Kidney (tissue), 14 donors: ENCODE data around the gene MACROD2. TPM values are rescaled to one million over a fixed set of nuclear protein-coding genes. Genes with fewer than 3 reads are reported as not detected.

Experiments used
- DNase-seq, 5 donors: peaks; one replicate each; pipeline ENCODE4 v3.0.0-alpha.2; 2013 to 2020
- FAIRE-seq: peaks from 2 replicates; lab custom pipeline; 2012; peaks lifted over from hg19 to GRCh38; lab: Jason Lieb, UNC
- H3K27ac ChIP-seq, 2 donors: one replicate each; pipeline ENCODE4 v1.7.0; 2013; ENCODE audit warnings: low read depth in 2 of 2, low read length in 2 of 2, inconsistent platforms in 1 of 2
- H3K27me3 ChIP-seq: one replicate; pipeline ENCODE4 v1.7.1; 2013; ENCODE audit warnings: low read length, inconsistent platforms; ENCODE audit not compliant: control insufficient read depth, insufficient read depth
- H3K36me3 ChIP-seq, 3 donors: one replicate each; pipeline versions ENCODE4 v1.7.0 to v1.7.1; 2013; ENCODE audit warnings: low read length in 3 of 3, control low read depth in 1 of 3, inconsistent platforms in 1 of 3; ENCODE audit not compliant: insufficient read depth in 3 of 3, control insufficient read depth in 2 of 3
- H3K4me1 ChIP-seq, 3 donors: one replicate each; pipeline versions ENCODE4 v1.7.0 to v1.7.1; 2013; ENCODE audit warnings: low read length in 3 of 3, inconsistent platforms in 1 of 3, low read depth in 1 of 3; ENCODE audit not compliant: control insufficient read depth in 2 of 3, insufficient read depth in 2 of 3
- H3K4me3 ChIP-seq, 3 donors: one replicate each; pipeline versions ENCODE4 v1.7.0 to v1.8.1; 2013; ENCODE audit warnings: low read length in 3 of 3, control low read depth in 1 of 3, inconsistent platforms in 1 of 3
- H3K9ac ChIP-seq, 3 donors: one replicate each; pipeline versions ENCODE4 v1.7.0 to v1.7.1; 2013; ENCODE audit warnings: low read length in 3 of 3, control low read depth in 1 of 3, inconsistent platforms in 1 of 3
- H3K9me3 ChIP-seq, 3 donors: one replicate each; pipeline versions ENCODE4 v1.7.0 to v1.7.1; 2013; ENCODE audit warnings: low read length in 3 of 3, control low read depth in 1 of 3, inconsistent platforms in 1 of 3; ENCODE audit not compliant: control insufficient read depth in 2 of 3, insufficient read depth in 1 of 3
- intact Hi-C: fragments of 100-400 bp; cut with DNase I; formaldehyde crosslinking; loops from one replicate; pipeline ENCODE4 v1.11.1; 2022
- polyA plus RNA-seq: library from polyadenylated mRNA; stranded (reverse); fragments of 350-450 nt; fragmentation: Illumina TruSeq; extraction: RNeasy Lipid Tissue Mini Kit (QIAGEN cat#74804); gene quantifications from one replicate; pipeline ENCODE4 v1.2.3, GENCODE V29; 2014; ENCODE audit warnings: low read depth, low replicate concordance; ENCODE audit not compliant: insufficient read depth
- total RNA-seq: library from RNA; stranded (reverse); fragmentation: NEBNext Ultra II Directional; extraction: Animal tissue kit (Norgen Biotek cat#: 25700); gene quantifications from one replicate; pipeline ENCODE4 v1.2.1, GENCODE V29; 2021
- TF ChIP-seq, protein P1 (sequence below): IDR thresholded peaks from 3 replicates; pipeline ENCODE4 v1.5.1; 2012; ENCODE audit warnings: mild to moderate bottlenecking, moderate library complexity, borderline replicate concordance; ENCODE audit not compliant: insufficient read depth; ENCODE audit errors: extremely low read depth
- donor health status: control.
- donor health status: control.
- donor health status: control.
- donor health status: control.
- donor health status: control.
- donor health status: DM: yes; HTN: yes; CAD: no.
- donor health status: Normal renal cell carcinoma (clear cell type).

MACROD2 gene
- total and polyA plus RNA-seq, 2 donors from 2014 or later: 3.0 to 10.0 TPM

DNA sequence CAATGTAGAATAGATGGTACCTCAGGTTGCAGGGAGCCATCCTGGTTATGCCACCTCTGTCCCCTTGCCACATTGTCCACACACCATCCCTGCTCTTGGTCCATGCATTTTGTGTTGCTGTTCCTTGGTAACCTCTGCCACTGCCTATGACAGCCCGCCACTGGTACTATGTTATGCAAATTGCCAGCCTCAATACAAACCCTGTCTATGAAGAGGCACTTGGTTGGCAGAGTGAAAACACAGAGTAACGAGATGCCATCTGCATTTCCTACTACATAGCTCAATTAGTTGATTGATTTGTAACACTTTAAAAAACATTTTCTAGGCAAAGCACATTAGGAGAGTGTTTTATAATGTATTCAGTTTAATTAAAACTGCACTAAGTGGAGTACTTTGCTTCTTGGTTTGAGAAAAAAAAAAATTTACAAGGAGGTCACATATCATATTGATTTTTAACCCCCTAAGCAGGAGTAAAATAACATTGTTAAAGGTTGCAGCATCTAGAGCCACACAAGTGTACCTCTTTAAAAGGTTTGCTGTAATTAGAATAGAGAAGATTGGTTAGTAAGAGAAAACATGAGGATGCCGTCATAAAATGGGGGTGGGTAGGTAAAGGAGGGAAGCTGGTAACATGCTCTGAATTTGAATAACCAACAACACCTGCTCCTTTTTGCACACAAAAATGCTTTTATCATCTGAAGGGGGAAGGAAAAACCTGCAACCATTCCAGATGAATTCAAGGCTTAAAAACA, 1760.9 kb downstream of the MACROD2 start:
- no peaks in the 10 kb centered on the region for H3K36me3 ChIP-seq
- TF ChIP-seq, protein P1, sequence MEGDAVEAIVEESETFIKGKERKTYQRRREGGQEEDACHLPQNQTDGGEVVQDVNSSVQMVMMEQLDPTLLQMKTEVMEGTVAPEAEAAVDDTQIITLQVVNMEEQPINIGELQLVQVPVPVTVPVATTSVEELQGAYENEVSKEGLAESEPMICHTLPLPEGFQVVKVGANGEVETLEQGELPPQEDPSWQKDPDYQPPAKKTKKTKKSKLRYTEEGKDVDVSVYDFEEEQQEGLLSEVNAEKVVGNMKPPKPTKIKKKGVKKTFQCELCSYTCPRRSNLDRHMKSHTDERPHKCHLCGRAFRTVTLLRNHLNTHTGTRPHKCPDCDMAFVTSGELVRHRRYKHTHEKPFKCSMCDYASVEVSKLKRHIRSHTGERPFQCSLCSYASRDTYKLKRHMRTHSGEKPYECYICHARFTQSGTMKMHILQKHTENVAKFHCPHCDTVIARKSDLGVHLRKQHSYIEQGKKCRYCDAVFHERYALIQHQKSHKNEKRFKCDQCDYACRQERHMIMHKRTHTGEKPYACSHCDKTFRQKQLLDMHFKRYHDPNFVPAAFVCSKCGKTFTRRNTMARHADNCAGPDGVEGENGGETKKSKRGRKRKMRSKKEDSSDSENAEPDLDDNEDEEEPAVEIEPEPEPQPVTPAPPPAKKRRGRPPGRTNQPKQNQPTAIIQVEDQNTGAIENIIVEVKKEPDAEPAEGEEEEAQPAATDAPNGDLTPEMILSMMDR: no peak
- intact Hi-C loops: no loop called here
- H3K9ac ChIP-seq: no peak overlapping the region
- no peak overlapping the region for H3K27ac ChIP-seq
- no peaks in the 10 kb centered on the region for H3K9me3 ChIP-seq
- FAIRE-seq: no peak
- DNase-seq: no peak
- H3K27me3 ChIP-seq: no peaks in the 10 kb centered on the region
- H3K4me3 ChIP-seq: no peak overlapping the region
- peaks cover 0 to 4% (median 0%) of the 10 kb centered on the region in 3 donors for H3K4me1 ChIP-seq

DNA sequence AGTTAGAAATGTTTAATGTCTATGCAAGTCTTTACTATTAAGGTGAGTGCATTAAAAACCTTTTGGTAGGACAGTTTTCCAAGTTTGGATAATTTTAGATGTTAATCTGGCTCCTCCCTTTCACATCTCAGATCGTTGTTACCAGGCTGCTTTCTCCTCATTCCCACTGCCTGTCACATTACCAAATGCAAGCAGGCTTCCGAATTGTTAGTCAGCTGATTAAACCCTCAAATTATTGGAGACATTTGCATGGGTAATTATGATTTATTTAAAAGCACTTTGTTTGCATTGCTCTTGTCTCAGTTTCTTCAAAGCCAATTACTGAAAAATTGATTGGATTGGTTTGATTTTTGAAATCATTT, 1761.4 kb downstream of the MACROD2 start:
- no peak overlapping the region for H3K27ac ChIP-seq
- FAIRE-seq (no peak), DNase-seq (no peak)
- intact Hi-C loops: no loop called here
- no peak overlapping the region for H3K9ac ChIP-seq
- H3K4me1 ChIP-seq: peaks cover 0 to 4% (median 0%) of the 10 kb centered on the region in 3 donors
- H3K9me3 ChIP-seq: no peaks in the 10 kb centered on the region
- TF ChIP-seq, protein P1: no peak
- H3K4me3 ChIP-seq: no peak overlapping the region
- no peaks in the 10 kb centered on the region for H3K36me3 ChIP-seq
- H3K27me3 ChIP-seq: no peaks in the 10 kb centered on the region

DNA sequence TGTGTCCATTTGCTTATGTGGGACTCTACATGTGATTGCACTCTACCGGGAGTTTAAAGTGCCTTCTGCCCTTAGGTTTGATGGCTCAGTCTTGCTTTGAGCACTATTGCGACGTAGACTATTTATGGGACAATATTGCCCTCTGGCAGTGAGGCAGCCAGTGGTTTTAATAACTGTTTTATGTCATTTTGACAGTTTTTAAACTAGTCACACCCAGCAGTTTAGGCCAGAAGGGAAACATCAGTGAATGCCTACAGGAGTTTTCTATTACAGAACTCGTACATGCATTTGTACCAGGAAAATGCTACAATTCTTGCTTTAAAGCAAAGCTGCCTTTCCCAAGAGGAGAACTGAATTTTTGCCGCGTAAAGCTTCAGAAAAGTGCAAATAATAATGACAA, 1764.3 kb downstream of the MACROD2 start:
- DNase-seq (peak in 4 of 5 donors; percentile 24 to 68 (median 48)), FAIRE-seq (no peak)
- TF ChIP-seq, protein P1: no peak
- Histone ChIP-seq H3K27me3 (no peaks in the 10 kb centered on the region), H3K9me3 (no peaks in the 10 kb centered on the region), H3K36me3 (no peaks in the 10 kb centered on the region), H3K9ac (no peak overlapping the region), H3K27ac (no peak overlapping the region), H3K4me1 (peaks cover 0 to 4% (median 0%) of the 10 kb centered on the region in 3 donors), H3K4me3 (no peak overlapping the region)
- intact Hi-C loops: no loop called here
